HepG2 (cell line): ENCODE results near the gene APOC3. TPM values are rescaled to one million over a fixed set of nuclear protein-coding genes. Genes with fewer than 3 reads are reported as not detected.

Experiments used
- ELF4 ChIP-seq: sonication (generic); formaldehyde crosslinking; IDR thresholded peaks from 2 replicates; pipeline ENCODE4 v1.5.0; 2020; ENCODE audit warnings: missing genetic modification reagents, mild to moderate bottlenecking, moderate library complexity, borderline replicate concordance
- KAT7 ChIP-seq: IDR thresholded peaks from 2 replicates; pipeline ENCODE4 v1.6.1; 2018; ENCODE audit warnings: borderline replicate concordance, missing compliant biosample characterization
- MAFF ChIP-seq: IDR thresholded peaks from 2 replicates; pipeline ENCODE4 v1.6.1; 2011; ENCODE audit warnings: low read depth, low read length, improper control_type of control experiment
- MIXL1 ChIP-seq: IDR thresholded peaks from 2 replicates; pipeline ENCODE4 v1.6.1; 2016
- MYNN ChIP-seq: sonication (generic); formaldehyde crosslinking; IDR thresholded peaks from 2 replicates; pipeline ENCODE4 v1.4.0; 2020; ENCODE audit warnings: mild to moderate bottlenecking, low read depth, missing genetic modification reagents
- NRL ChIP-seq: sonication (generic); formaldehyde crosslinking; IDR thresholded peaks from 2 replicates; pipeline ENCODE4 v1.5.0; 2020; ENCODE audit warnings: missing genetic modification reagents, mild to moderate bottlenecking, moderate library complexity, borderline replicate concordance
- PHF21A ChIP-seq: sonication (generic); formaldehyde crosslinking; IDR thresholded peaks from 2 replicates; pipeline ENCODE4 v1.5.0; 2020; ENCODE audit warnings: mild to moderate bottlenecking, missing genetic modification reagents
- PLRG1 ChIP-seq: fragments of 450-650 bp; conservative IDR thresholded peaks from 2 replicates; pipeline ENCODE4 v1.6.1; 2016
- SRSF1 ChIP-seq: fragments of 200-400 bp; formaldehyde crosslinking; optimal IDR thresholded peaks from 2 replicates; pipeline ENCODE3; 2017; ENCODE audit warnings: mild to moderate bottlenecking, low read depth, low read length, moderate library complexity
- TBP ChIP-seq: sonication (generic); formaldehyde crosslinking; IDR thresholded peaks from 2 replicates; pipeline ENCODE4 v1.5.0; 2020; ENCODE audit warnings: missing genetic modification reagents
- ZBTB20 ChIP-seq: sonication (generic); formaldehyde crosslinking; IDR thresholded peaks from 2 replicates; pipeline ENCODE4 v1.8.1; 2023; ENCODE audit warnings: missing genetic modification reagents, low read depth, mild to moderate bottlenecking, borderline replicate concordance
- ZFAT ChIP-seq: sonication (generic); formaldehyde crosslinking; conservative IDR thresholded peaks from 2 replicates; pipeline ENCODE4 v1.8.1; 2023; ENCODE audit warnings: missing genetic modification reagents, inconsistent platforms
- ZNF552 ChIP-seq: sonication (generic); formaldehyde crosslinking; IDR thresholded peaks from 2 replicates; pipeline ENCODE4 v1.9.0; 2022; ENCODE audit warnings: missing genetic modification reagents, mild to moderate bottlenecking, borderline replicate concordance
- ZNF557 ChIP-seq: sonication (generic); formaldehyde crosslinking; IDR thresholded peaks from 2 replicates; pipeline ENCODE4 v1.4.0; 2020; ENCODE audit warnings: missing genetic modification reagents
- ZNF788 ChIP-seq: sonication (generic); formaldehyde crosslinking; IDR thresholded peaks from 2 replicates; pipeline ENCODE4 v1.5.0; 2020; ENCODE audit warnings: mild to moderate bottlenecking, missing genetic modification reagents, borderline replicate concordance
- ZSCAN21 ChIP-seq: sonication (generic); formaldehyde crosslinking; IDR thresholded peaks from 2 replicates; pipeline ENCODE4 v1.8.0; 2022; ENCODE audit warnings: mild to moderate bottlenecking, missing genetic modification reagents, moderate library complexity, borderline replicate concordance
- polyA plus RNA-seq, 8 experiments: library from polyadenylated mRNA; depleted of rRNA in 3 of 8; stranded (reverse) in 7 of 8; unstranded in 1 of 8; fragments of >200 nt; fragmentation: Illumina TruSeq in 4 of 8; extraction: Trizol in 4 of 8; gene quantifications; 2 replicates each; pipeline versions ENCODE4 v1.2.1 to v1.2.3, GENCODE V29; 2011 to 2016; ENCODE audit warnings: low read depth in 4 of 8, missing spikeins in 1 of 8, mixed read lengths in 1 of 8; ENCODE audit not compliant: insufficient read depth in 1 of 8
- total RNA-seq, 5 experiments: library from RNA; depleted of rRNA; stranded (reverse); fragments of >200 nt; fragmentation: Illumina TruSeq; extraction: Trizol; gene quantifications; 2 replicates each; pipeline ENCODE4 v1.2.3, GENCODE V29; 2016; ENCODE audit warnings: low read depth in 1 of 5
- TF ChIP-seq, protein P1 (sequence below): sonication (generic); formaldehyde crosslinking; conservative IDR thresholded peaks from 2 replicates; pipeline ENCODE4 v1.8.0; 2022; ENCODE audit warnings: missing genetic modification reagents
- TF ChIP-seq, protein P2 (sequence below): sonication (generic); formaldehyde crosslinking; IDR thresholded peaks from 2 replicates; pipeline ENCODE4 v1.4.0; 2020; ENCODE audit warnings: missing genetic modification reagents, borderline replicate concordance
- TF ChIP-seq, protein P3 (sequence below): IDR thresholded peaks from 2 replicates; pipeline ENCODE4 v1.6.1; 2016; ENCODE audit warnings: low read depth
- TF ChIP-seq, protein P4 (sequence below): sonication (generic); formaldehyde crosslinking; IDR thresholded peaks from 2 replicates; pipeline ENCODE4 v1.5.1; 2020; ENCODE audit warnings: missing genetic modification reagents, mild to moderate bottlenecking, borderline replicate concordance

APOC3 gene
- total and polyA plus RNA-seq, 2 of the 13 experiments (the other 11 are each of a cell fraction or from before 2014, with no cell fraction given) = 314 to 687 TPM

DNA sequence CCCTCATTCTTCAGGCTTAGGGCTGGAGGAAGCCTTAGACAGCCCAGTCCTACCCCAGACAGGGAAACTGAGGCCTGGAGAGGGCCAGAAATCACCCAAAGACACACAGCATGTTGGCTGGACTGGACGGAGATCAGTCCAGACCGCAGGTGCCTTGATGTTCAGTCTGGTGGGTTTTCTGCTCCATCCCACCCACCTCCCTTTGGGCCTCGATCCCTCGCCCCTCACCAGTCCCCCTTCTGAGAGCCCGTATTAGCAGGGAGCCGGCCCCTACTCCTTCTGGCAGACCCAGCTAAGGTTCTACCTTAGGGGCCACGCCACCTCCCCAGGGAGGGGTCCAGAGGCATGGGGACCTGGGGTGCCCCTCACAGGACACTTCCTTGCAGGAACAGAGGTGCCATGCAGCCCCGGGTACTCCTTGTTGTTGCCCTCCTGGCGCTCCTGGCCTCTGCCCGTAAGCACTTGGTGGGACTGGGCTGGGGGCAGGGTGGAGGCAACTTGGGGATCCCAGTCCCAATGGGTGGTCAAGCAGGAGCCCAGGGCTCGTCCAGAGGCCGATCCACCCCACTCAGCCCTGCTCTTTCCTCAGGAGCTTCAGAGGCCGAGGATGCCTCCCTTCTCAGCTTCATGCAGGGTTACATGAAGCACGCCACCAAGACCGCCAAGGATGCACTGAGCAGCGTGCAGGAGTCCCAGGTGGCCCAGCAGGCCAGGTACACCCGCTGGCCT is 641 bp downstream of the APOC3 start (continued):
- TF ChIP-seq MIXL1 (CRISPR knock-in tag) (no peak), KAT7 (CRISPR knock-in tag) (no peak), MYNN (CRISPR knock-in tag) (no peak), TBP (no peak), SRSF1 (peak; percentile 36), ZSCAN21 (CRISPR knock-in tag) (0 out of 2 replicates have a peak, but pooled peaks have one; percentile 16), ZNF552 (CRISPR knock-in tag) (no peak), ELF4 (CRISPR knock-in tag) (0 out of 2 replicates have a peak, but pooled peaks have one; percentile 49), ZNF788 (CRISPR knock-in tag) (no peak), PLRG1 (no peak), NRL (CRISPR knock-in tag) (no peak), ZBTB20 (peak; percentile 37; the same call in 1 of the 2 replicates), ZFAT (CRISPR knock-in tag) (no peak), PHF21A (CRISPR knock-in tag) (no peak), ZNF557 (no peak), MAFF (no peak)
- TF ChIP-seq, protein P1, sequence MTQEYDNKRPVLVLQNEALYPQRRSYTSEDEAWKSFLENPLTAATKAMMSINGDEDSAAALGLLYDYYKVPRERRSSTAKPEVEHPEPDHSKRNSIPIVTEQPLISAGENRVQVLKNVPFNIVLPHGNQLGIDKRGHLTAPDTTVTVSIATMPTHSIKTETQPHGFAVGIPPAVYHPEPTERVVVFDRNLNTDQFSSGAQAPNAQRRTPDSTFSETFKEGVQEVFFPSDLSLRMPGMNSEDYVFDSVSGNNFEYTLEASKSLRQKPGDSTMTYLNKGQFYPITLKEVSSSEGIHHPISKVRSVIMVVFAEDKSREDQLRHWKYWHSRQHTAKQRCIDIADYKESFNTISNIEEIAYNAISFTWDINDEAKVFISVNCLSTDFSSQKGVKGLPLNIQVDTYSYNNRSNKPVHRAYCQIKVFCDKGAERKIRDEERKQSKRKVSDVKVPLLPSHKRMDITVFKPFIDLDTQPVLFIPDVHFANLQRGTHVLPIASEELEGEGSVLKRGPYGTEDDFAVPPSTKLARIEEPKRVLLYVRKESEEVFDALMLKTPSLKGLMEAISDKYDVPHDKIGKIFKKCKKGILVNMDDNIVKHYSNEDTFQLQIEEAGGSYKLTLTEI (CRISPR knock-in tag) = no peak
- TF ChIP-seq, protein P2, sequence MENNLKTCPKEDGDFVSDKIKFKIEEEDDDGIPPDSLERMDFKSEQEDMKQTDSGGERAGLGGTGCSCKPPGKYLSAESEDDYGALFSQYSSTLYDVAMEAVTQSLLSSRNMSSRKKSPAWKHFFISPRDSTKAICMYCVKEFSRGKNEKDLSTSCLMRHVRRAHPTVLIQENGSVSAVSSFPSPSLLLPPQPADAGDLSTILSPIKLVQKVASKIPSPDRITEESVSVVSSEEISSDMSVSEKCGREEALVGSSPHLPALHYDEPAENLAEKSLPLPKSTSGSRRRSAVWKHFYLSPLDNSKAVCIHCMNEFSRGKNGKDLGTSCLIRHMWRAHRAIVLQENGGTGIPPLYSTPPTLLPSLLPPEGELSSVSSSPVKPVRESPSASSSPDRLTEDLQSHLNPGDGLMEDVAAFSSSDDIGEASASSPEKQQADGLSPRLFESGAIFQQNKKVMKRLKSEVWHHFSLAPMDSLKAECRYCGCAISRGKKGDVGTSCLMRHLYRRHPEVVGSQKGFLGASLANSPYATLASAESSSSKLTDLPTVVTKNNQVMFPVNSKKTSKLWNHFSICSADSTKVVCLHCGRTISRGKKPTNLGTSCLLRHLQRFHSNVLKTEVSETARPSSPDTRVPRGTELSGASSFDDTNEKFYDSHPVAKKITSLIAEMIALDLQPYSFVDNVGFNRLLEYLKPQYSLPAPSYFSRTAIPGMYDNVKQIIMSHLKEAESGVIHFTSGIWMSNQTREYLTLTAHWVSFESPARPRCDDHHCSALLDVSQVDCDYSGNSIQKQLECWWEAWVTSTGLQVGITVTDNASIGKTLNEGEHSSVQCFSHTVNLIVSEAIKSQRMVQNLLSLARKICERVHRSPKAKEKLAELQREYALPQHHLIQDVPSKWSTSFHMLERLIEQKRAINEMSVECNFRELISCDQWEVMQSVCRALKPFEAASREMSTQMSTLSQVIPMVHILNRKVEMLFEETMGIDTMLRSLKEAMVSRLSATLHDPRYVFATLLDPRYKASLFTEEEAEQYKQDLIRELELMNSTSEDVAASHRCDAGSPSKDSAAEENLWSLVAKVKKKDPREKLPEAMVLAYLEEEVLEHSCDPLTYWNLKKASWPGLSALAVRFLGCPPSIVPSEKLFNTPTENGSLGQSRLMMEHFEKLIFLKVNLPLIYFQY (CRISPR knock-in tag) = no peak
- TF ChIP-seq, protein P3, sequence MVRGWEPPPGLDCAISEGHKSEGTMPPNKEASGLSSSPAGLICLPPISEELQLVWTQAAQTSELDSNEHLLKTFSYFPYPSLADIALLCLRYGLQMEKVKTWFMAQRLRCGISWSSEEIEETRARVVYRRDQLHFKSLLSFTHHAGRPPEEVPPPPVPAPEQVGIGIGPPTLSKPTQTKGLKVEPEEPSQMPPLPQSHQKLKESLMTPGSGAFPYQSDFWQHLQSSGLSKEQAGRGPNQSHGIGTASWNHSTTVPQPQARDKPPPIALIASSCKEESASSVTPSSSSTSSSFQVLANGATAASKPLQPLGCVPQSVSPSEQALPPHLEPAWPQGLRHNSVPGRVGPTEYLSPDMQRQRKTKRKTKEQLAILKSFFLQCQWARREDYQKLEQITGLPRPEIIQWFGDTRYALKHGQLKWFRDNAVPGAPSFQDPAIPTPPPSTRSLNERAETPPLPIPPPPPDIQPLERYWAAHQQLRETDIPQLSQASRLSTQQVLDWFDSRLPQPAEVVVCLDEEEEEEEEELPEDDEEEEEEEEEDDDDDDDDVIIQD (CRISPR knock-in tag) = no peak
- TF ChIP-seq, protein P4, sequence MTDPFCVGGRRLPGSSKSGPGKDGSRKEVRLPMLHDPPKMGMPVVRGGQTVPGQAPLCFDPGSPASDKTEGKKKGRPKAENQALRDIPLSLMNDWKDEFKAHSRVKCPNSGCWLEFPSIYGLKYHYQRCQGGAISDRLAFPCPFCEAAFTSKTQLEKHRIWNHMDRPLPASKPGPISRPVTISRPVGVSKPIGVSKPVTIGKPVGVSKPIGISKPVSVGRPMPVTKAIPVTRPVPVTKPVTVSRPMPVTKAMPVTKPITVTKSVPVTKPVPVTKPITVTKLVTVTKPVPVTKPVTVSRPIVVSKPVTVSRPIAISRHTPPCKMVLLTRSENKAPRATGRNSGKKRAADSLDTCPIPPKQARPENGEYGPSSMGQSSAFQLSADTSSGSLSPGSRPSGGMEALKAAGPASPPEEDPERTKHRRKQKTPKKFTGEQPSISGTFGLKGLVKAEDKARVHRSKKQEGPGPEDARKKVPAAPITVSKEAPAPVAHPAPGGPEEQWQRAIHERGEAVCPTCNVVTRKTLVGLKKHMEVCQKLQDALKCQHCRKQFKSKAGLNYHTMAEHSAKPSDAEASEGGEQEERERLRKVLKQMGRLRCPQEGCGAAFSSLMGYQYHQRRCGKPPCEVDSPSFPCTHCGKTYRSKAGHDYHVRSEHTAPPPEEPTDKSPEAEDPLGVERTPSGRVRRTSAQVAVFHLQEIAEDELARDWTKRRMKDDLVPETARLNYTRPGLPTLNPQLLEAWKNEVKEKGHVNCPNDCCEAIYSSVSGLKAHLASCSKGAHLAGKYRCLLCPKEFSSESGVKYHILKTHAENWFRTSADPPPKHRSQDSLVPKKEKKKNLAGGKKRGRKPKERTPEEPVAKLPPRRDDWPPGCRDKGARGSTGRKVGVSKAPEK = 0 out of 2 replicates have a peak, but pooled peaks have one; percentile 45
